Activated CD4-positive, CD25-positive, alpha-beta regulatory T cell treated with anti-CD3 and anti-CD28 coated beads, Interleukin-2, amount 50 U/mL, for 72 hours (primary cell): ENCODE results near the gene KIAA1217.

ENCODE experiments used
- DNase-seq: peaks from one replicate; pipeline ENCODE4 v3.0.0; 2021

Gene KIAA1217

DNA sequence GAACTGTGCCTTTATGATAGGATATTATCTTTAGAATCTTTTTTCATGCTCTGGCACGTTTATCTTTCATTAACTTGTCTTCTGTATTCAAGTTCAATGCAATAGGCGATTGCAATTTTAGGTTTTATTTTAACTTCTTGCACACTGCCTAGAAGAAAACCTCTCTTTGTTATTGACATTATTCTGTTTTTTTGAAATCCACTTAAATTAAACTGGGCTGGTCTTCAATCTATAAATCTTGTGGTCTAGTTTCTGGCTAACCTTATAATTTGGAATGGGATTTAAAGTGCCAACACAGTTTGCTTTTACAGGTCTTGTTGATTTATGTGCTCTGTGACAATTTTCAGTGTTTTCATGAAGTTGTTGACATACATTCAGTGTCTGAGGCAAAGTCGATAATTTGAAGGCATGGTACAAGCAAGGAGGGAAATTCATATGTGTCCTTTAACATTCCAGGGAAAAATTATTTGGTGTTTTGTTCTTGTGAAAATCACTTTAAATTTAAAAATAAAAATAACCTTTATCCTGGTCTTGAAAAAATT, 240.9 kb downstream of the KIAA1217 start:
- DNase-seq: no peak

DNA sequence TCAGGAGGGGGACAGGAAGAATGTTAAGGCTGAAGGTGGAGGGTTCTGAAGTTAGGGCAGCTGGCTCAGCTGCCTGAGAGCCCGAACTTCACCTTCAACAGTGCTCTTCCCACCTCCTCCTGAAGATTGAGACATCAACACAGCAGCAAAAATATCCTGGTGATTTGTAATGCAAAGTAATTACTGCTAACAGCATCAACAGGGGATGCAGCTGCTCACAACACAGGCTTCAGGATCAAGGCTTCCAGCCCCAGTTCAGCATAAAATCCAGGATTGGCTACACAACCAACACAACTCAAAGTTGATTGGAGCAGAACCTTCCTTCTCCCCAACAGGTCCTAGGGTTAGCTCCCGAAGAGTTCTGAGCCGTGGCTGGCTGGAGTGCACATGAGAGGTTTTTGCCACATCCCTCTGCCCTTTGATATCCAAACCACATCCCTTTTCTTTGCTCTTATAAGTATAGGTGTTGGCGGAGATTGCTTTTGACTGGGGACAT, 242.4 kb downstream of the KIAA1217 start:
- no peak for DNase-seq

DNA sequence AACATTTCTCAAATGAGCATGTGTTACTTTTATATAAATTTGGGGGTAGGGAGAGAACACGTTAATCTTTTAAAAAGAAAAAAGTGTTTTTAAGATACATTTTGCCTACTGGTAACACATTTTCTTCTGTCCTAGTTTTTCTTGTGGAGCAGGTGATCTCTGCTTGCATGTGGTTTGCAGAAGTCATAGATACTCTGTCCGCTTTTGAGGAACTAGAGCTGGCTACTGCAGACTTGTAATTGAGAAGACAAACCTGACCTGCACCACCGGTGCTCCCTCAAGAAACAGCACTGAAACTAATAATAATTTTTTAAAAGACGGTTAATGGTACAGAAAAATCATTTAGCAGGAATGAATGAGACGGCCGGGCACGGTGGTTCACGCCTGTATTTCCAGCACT, 243.1 kb downstream of the KIAA1217 start:
- no peak for DNase-seq

DNA sequence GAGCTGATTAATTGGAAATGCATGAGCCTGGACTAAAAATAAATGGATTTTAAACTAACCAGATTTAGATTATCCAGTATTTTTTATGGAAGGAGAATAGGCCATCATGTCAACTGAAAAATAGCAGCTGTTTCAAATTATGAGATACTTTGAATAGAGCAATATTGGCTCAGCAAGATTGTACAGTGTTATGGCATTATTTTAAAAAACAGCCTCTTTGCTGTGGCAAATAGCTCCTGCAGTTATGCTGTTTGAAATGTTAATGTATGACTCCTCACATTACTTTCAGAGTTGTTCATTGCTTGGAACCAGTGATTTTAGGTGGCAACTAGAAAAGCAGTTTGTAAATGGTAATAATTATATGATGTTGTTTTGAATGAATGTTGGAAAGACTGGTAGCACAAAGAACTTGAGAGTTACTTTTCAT, 244.5 kb downstream of the KIAA1217 start:
- DNase-seq: no peak

DNA sequence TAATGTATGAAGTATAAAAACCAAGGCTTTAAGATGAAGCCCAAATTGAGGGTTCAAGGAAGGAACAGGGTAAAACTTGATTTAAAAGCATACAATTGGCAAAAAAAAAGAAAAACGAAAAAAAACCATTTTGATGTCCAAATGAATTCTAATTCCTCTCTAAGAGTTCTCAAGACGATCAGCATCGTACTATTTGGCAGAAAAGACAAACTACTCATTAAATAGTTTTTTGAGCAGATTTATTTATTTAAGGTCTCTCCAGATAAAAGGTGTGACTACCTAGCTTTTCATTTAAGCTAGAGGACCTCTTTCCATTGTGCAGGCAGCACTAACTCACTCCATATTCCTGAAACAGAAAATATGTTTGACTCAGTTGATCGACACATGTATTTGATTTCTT, 245.0 kb downstream of the KIAA1217 start:
- no peak for DNase-seq

DNA sequence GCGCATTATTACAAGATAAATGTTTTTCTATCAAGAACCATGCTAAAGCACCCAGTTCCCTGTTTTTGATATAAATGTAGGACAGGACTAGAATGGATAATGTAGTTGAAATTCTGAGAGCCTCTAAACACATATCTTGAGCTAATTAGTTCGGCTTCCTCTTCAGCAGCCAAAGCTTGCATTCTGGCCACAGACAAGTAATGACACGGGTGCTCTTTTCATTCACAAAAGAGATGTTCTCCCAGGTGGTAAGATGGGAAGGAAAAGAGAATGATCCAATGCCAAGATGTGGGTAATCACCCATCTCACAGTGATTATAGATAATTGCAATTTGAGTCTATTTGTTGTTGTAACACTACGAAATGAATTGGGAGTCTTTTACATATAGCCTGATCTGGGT, 246.5 kb downstream of the KIAA1217 start:
- DNase-seq: no peak

DNA sequence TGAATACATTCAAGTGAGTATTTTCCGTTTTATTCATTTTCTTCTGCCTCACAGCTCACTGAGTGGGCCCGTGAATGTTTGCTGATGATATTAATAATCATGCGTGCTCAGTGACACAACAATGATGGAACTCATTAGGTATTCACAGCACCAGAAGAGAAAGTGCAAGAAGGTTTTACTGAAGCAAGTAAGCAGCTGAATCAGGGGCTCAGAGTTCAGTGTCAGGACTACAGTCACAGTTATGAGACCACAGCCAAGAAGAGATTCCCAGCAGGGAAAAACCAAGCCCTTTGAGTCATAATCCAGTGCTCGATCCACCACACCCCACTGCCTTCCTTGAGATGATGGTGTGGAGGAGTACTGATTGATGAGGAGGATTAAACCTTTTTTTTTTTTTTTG, 247.4 kb downstream of the KIAA1217 start:
- DNase-seq: no peak

DNA sequence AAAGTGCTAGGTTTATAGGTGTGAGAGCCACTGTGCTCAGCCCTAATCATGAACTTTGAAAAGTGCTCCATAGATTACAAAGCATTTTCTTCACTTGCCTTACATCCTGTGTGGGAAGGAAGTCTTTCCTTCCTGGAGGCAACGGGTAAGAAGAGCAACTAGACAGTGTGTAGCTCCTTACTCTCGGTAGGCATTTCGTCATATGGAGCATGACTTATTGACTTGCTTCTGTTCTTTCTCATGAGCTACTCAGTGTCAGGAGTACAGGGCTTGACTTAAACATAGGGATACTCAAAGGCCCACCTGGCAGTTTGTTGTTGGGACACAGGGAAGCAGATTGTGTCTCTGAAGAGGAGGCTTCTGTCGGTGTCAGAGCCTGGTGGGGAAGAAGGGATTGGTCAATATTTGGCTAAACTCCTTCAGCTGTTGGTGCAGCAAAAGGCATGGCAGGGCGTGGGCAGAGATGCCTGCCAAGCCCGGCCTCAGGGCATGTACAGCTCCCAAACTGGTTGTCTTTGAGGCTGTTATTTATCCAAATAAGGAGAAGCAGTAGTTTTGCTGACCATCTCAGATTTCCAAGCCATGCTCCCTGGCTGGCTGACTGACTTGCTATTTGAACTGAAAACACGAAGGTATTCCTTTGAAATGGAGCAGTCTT, 248.9 kb downstream of the KIAA1217 start:
- no peak for DNase-seq

DNA sequence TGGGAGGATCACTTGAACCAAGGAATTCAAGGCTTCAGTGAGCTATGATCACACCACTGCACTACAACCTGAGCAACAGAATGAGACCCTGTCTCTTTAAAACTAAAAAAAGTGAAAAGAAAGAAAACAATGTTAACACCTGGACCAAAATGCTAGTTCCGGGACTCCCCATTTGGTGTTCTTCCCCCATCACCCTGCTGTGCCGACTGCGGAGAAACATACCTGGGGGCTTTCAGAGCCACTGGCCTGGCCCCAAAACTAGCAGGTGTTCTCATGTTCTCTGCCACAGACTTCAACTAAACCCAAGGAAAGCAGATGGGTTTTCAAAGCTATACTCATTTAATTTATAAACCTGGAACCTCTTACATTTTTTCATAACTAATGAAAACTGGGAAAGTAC, 250.9 kb downstream of the KIAA1217 start:
- DNase-seq: no peak

DNA sequence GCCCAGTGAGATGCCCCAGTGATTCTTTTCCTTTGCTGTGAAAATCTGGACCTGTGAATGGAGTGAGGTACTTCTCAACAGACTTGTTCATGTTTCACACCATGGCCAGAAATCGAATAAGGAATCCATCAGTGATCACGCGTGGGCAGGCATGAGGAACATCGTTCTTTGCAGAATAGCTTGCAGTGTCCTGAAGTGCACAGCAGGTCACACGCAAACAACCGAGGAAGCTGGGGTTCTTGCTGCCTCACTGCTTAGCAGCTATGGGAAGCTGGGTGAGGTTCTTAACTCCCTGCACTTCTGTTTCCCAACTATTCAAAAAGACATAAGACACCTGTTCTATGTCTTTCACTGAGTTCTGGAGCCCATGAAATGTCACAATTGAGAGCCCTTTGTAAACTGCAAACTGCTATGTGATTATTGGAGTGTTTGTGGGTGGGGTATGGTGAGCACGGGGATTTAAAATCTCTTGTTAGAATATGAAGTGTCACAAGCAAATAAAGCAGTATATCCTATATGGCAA, 253.4 kb downstream of the KIAA1217 start:
- DNase-seq: no peak

DNA sequence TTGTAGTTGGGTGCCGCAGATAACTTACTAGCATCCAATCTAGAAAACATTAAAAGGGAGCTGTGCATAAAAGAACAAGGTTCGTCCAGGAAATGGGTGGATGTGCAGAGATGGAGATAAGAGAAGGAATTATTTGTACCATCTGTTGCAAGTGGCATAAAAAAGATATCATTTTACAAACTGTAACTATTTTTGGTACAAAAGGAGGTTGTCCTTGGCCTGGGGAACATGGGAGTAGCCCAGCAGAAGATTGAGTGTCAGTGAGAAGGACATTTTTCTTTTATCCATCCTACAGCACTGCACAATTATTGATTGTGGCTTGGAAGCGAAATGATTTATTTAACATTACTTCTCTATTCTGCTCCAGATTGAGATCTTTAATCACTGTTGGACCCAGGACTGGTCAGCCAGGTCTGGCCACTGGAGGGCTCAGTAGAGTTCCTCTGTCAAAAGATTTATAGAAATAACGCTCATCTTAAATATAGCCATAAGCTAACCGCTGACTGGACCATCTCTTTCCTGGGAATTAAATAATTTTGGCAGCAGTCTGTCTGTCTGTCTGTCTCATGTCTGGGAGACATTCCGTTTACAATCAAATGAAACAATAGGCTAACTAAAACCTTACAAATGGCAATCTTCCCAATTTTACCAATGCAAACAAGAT, 254.1 kb downstream of the KIAA1217 start:
- no peak for DNase-seq

DNA sequence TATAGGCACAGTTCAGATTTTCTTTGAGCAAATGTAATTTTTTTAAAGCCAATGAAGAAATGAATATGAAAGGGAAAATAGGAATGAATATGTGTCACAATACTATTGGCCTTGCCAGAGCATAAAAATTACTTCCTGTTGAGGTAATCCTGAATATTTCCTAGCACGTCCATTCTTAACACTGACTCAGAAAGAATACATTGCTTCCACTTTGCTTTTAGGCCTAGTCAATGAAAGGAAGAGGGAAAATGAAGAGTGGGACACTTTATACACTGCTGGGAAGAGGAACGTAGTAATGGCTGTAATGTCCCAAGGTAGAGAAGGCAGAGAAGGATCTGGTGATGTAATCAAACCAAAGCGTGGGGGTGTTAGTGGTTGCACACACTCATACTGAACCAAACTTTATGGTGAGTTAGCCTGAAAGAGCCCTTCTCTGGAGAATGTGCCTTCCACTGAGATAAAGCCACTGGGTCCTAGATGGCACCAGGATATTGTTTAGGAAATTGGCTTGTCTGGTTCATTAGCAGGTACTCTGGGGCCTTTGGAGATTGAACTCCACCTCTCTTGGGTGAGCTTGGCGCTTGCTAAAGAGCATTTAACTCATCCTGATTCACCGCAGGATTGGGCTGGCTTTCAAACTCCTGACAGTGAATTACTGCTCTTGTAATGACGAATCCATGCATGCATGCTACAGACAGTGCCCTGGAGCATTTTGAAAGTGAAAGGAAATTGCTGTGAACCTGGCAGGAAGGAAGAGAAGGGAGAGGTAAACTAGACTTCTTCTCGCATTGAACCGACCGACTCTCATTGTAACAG, 254.9 kb downstream of the KIAA1217 start:
- DNase-seq: no peak

DNA sequence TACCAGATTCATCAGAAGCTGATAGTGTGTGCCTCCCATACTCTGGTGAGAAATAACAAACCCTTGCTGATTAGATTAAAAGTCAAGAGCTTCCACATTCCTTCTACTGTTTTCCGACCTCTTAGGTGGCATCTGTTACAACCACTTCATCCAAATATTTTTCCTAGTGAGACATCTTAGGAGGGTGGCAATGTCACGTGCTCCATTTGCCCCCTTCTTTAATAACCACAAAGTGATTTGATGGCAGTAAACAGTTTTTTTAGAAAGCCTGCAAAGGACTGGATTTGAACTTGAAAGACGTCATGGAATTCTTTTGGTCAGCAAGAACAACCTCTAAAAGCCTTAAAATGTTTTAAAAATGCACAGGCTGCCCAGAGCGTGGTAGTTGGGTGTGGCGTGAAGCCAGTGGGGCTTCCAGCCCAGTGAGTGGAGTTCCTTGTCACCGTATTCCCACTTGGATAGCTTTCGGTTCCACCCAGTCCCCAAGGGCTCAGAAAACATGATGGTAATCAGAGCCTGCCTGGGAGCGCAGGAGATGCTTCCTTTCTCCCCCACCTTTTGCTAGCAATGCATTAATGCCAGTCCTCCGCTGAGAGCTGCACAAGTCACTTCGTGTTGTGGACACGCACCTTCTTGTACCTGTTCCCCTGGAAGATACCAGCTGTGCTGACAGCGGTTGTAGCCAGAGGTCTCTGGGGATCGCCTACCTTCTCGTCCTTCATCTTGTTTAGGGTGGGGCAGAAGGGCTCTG, 256.4 kb downstream of the KIAA1217 start:
- DNase-seq: no peak

DNA sequence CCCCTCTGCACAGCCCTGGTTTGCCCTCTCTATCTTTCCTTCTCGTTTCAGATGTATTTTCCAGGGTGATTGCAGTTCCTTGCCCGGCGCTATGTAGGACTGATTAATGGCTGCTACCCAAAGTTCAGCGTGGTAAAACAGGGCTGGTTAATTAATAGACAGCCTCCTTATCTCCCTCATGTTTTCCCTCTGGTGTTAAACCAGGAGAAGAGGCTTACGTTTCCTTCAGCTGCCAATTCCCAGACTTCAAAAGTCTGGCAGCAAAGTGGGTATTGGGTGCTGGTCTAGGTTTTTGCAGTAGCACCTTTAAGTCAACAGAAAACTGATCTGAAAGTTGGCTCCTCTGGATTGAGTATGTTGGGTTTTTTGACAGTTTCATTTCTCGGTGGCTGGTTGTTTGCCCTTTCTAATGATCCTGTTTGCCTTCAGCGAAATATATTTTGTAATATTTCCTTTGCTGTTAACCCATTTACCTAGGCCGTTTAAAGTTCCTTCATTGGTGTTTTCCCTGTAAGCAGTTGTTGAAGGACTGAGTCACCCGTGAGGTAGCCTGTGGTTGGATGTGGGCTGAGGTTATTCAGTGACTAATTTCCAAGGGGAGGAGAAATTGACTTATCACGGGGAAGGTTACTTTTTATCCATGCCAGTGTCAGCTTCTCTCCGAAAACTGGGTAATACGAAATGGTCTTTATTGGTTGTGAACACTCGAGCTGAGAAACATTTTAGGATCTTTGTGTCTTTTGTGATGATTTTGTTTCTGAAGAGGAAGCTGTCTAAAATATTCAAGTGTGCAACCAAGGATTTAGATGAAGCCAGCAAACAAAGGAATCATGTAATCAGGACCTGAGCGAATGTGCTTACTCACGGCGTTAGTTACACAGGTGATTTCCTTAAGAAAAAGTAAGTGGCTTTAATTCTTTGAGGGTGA, 257.2 kb downstream of the KIAA1217 start:
- DNase-seq: no peak

DNA sequence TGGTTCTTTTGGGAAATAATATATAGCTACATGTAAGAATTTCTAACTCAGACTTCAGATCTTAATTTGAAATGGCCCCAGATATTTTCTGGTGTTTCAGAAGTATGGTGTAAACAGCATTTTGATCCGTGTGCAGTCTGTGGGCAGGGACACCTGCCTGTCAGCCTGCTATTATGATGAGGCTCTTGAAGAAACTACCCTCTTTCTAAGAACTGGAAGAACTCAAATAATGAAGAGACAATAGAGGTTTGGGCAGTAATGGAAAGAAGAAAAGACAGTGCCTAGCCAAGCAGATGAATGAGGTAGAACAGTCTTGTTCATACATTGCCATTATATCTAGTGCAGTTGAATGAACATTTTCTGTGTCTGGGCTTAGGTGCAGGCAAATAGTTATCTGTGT, 258.2 kb downstream of the KIAA1217 start:
- no peak for DNase-seq

DNA sequence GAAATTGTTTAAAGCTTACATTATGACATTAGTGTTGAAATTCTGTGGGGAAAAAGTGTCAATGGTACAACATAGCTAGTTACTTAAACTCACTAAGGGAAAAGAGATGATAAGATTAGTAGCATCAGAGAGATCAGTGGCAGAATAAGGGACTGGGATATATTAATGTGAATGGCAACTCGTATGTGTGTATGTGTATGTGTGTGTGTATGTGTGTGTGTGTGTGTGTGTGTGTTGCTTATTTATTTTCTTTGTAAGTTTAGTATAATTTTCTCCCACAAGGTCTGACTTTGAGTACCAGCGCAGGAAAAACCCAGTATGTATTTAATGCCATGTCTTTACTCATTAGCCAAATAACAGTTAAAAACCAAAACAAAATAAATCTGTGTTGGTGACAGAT, 258.7 kb downstream of the KIAA1217 start:
- DNase-seq: no peak

DNA sequence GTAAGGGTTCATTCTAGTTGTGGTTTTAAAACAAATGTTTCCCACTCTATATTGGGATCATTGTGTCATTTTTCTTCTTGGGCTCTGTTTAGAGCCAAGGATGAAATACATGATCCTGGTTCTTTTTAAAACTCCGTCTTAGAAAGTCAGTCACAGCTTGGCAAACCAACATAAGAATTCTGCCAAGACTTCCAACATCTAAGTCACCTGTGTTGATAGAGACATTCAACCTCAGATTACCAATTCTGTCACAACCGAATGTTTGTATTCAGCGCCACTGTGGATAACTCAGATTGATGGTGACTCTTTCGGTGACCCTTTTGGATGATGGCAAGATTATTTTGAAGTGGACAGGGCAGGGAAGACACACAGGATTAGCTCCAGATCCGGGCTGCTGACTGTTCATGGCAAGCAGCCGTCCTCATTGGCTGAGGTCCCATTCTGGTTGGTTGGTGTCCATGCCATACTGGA, 259.4 kb downstream of the KIAA1217 start:
- no peak for DNase-seq

DNA sequence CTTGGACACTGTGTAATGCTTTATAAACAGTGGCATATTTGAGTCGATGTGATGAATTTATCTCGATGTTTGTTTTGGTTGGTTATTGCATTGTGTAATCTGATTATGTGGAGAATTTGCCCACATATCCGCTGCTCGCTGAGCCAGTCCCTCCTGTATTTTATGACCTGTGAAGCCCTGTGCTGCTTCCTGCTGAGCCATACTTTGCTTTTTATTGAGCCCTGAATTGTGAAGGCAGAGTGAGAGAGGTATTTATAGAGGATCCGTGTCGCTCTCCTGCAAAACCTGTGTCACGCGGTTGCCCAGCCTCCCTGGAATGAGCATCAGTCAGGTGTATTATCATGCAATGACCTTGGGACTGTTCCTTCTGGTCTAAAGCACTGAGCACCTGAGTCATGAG, 261.1 kb downstream of the KIAA1217 start:
- DNase-seq: no peak

DNA sequence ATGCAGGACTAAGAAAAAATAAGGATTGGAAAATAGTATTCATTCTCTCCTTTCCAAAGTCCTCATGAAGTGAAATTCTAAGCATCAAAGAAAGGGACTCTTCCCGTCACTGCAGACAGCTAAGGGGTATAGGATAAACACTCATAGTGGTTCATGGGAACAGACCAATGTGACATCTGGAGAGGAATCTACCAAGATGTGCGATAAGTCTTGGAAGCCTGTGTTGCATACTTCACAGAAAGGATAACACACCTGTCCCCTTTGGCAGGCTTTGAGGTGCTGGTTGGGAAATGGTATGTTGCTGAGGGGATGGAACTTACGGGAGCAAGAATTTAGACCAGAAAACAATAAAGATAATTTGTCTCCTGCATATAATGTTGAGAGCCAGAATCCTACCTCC, 266.7 kb downstream of the KIAA1217 start:
- DNase-seq: no peak

DNA sequence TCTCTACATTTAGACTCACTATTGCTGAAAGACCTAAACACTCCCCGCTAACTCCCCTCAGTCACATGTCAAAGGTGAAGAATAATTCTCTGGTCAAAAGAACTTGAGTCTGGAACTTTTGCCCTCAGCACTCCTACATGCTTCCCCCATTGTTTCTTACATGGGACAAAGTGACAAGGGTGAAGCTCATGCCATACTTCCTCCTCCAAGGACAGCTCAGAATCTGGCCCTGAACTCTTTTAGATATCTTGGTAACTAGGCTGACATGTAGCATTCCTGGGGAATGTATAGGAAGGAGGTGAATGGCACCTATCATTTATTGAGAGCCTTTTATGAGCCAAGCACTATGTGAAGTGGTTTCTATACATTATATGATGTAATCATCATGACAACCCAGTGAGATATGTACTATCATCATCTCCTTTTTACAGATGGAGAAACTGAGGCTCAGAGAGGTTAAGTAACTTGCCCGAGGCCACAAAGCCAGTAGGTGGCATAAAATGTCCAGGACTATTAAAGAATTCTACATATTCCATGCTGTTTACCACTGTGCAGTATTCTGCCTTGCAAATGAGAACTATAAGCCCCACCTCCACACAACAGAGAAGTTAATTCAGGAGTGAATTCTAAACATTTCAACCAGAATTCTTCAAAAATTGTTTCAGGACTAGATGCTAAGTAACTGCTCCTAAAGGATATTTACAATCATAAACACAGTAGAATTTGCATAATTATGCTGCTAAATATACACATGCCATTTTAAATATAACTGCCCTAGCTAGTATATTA, 268.2 kb downstream of the KIAA1217 start:
- no peak for DNase-seq
